Stimulated activated CD4-positive, alpha-beta T cell treated with anti-CD3 and anti-CD28 coated beads, Interleukin-4, amount 100 ng/mL, for 1 hour (primary cell): ENCODE results near the gene CHCHD4.
"Not testable (repeated sequence)": the region's sequence is repeated elsewhere in the genome, so short reads cannot be mapped to it uniquely, and the experiment has no call there.

Source experiments
- DNase-seq: peaks from one replicate; pipeline ENCODE4 v3.0.0-alpha.2; 2020

The CHCHD4 gene

DNA sequence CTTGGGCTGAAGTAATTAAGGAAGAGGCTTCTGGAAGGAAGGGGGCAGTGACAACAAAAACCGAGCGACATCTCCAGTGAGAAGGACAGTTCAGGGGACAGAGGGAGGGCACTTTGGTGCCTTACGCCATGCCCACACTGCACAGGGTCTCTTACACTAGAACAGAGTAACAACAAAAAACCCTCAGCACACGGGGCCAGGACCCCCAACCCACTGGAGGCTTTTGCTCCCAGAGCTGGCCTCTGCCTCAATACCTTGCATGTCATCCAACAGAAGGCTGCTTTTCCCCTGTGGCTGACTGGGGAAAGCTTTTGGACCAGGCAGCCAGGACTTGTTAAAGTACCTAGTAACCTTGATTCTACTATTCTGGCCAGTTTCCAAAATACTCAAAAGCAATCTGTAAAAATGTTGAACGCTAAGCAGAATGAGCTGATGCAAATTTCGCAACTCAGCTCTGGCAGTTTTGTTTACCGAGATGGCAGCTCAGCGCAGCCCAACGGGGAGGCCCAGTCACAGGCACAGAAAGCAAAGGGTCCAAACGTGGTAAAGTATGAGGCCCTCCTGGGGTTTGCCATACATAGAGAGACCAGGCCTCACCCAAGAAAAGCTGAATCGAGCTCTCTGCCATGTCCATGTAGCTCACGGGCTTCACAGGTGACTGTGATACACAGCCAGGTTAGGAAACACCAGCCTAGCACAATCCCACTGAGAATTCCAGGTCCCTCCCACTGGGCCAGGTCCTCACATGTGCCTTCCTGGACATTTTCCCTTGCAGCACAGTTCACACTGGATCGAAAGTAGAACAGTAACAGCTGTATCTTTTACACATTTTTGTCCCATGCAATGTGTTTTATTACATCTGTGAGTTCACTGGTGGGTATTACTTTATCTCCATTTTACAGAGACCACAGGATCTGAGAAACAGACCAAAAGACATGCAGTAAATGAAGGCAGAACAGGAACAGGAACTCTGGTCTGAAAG, 6.0 kb downstream of the CHCHD4 start:
- no peak for DNase-seq

DNA sequence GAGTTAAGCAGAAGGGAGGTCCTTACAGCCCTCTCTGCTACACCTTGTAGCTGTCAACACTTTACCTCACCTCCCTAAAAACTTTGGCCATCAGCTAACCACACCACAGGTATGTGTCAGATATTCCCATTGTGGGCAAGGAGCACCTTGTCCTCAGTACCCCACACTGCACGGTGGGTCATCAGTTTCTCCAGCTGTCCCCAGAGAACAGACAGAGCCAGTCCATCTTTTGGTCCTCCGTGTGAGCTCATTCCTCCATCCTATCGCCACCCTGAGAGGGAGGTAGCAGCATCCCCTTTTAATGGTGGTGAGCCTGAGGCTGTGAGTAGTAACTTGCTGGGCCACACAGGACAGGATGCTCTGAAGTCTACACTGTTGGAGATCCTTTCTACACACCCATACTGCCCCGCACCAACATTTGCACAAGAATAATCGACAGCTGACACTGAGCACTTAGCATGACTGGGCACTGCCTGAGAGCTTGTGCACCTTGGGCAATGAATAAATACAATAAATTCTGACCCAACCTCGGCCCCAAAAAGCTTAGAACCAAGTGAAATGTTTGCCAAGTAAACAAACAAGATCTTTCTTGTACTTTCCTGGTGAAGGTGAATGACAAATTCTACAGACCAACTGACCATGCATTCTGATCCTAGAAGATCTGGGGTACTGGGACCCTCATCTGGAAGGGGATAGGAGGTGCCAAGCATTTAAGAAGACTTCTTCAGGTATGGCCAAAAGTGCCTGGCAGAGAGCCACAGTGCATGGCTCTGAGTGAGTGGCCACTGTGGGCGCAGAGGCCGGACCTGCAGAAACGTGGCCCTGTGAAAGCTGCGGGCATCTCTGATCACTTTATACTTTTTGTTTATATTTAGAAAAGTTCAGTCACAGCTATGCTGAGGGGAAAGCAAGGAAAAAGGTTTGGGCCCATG, 6.9 kb downstream of the CHCHD4 start:
- no peak for DNase-seq

DNA sequence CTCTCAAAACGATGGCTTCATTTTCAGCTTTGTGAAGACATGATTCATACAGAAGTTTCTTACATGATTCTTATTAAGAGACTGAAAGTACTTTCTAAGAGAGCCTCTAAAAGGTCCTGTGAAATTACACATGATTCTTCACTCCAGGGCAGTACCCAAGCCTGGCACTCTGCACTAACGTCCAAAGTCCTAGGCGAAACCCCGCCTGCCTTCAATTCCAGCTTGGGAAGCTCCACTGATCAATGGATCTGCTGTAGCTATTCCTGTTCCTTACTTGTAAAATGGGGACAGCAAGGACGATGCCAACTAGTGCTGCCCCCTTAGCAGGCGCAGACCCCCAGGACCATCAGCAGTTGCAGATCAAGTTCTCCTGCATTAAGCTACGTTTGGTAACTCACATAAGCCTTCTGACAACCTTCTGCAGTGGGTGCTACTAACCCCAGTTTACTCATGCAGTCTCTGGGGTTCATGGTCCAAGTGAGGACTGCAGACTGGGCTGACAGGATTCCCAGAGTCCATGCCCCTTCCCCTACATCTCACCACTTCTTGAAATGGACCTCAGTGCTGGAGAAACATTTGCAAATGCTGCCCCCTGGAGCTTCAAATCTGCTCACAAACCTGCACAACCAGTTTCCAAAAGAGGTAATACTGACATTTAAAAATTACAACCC, 10.6 kb downstream of the CHCHD4 start:
- no peak for DNase-seq

DNA sequence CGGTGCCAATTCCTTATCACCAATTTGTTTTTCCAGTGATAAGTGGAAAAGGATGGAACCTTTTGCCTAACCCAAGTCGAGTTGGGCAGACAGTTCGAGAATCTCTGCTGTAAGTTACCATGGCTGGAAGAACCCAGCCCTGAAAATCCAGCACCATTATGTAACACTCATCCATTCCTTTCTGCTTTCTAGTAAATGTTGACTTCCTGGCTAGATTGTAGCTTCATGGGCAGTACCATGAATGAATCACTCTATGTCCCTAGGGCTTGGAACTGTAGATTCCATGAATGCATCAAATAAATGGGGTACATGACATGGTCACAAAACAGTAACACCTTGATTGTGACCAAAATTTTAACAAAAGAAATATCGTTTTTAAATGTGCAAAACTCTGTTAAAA, 14.0 kb downstream of the CHCHD4 start:
- DNase-seq: no peak

- DNase-seq: not testable (repeated sequence)
Measured at GRCh38 chr3:14109821-14110220, 14.8 kb downstream of the CHCHD4 start.

DNA sequence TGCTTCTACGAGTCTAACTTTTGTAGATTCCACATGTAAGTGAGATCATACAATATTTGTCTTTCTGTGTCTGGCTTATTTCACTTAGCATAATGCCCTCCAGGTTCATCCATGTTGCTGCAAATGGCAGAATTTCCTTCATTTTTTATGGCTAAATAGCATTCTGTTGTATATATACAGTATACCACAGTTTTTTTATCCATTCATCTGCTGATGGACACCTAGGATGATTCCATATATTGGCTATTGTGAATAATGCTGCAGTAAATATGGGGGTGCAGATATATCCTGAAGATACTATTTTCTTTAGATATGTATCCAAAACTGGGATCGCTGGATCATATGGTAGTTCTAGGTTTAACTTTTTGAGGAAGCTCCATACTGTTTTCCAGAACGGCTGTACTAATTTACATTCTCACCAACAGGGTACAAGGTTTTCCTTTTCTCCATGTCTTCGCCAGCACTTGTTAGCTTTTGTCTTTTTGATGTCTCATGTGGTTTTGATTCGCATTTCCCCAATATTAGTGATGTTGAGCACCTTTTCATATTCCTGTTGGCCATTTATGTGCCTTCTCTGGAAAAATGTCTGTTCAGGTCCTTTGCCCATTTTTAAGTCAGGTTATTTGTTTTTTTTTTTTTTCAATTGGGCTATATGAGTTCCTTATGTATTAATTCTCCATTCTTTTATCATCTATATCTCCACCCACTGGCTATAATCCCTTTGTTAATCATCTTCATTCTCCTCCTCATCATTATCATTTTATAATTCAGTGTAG, 26.9 kb downstream of the CHCHD4 start:
- no peak for DNase-seq

DNA sequence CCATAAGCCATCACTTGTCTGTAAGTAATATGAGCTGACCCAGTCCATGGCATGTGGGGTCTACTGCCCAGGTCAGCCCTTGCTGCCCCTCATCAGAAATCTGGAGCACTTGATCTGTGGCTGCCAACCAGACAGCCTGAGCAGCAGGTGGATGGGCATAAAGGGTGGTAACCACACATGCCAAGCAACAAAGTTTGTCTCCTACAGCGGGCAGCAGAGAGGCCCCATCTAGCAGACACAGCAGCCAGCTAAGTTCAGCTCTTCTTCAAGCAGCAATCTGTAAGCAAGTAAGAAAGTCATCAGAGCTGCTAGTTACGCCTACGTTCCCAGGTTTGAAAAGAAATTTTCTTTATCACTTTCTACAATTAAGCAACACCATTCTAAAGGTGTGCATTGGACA, 27.9 kb downstream of the CHCHD4 start:
- DNase-seq: no peak

DNA sequence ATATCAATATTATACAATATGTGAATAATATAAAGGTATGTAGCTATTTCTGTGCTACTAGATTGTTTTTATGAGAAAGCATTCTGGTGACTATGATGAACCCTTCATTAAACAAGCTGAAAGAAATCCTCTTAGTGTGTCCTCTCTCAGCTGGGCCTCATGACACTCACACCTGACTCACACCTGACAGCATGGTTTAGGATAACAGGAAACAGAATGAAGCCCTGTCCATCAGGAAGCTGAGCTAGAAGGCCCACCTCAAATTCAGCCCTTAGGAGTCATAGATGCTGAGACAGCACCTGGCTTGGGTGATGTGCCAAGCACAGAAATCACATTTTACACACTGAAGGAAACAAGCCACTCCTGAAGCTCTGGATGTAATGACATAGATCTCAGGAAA, 30.8 kb downstream of the CHCHD4 start:
- DNase-seq: no peak

DNA sequence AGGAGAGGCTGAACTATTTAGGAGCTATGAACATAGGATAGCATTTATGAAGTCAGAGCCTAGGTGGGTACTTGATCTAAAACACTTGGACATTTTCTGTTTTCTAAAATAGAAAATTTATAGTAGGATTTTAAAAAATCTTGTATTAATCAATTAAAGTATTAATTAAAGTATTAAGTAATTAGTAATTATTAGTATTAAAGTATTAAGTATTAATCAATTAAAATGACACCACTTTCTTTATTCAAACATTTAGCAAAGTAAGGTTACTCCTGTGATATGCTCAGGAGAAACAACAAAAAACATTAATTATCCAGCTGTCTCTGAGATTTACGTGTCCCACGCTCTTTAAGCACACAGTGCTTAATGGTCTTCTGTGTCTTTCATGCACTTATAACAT, 32.2 kb downstream of the CHCHD4 start:
- no peak for DNase-seq

- not testable (repeated sequence) for DNase-seq
Measured at GRCh38 chr3:14091959-14092358, 32.7 kb downstream of the CHCHD4 start.

DNA sequence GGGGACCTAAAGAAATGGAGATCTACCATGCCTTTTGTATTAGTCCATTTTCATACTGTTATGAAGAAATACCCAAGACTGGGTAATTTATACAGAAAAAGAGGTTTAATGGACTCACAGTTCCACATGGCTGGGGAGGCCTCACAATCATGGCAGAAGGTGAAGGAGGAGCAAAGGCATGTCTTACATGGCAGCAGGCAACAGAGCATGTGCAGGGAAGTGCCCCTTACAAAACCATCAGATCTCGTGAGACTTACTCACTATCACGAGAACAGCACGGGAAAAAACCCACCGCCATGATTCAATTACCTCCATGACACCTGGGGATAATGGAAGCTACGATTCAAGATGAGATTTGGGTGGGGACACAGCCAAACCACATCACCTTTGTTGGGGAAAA, 37.2 kb downstream of the CHCHD4 start:
- DNase-seq: not testable (repeated sequence)

- no peak for DNase-seq
Measured at GRCh38 chr3:14082108-14082657, 42.5 kb downstream of the CHCHD4 start.

GRCh38 chr3:14077310-14077709, 47.4 kb downstream of the CHCHD4 start:
- no peak for DNase-seq

GRCh38 chr3:14075233-14075632, 49.4 kb downstream of the CHCHD4 start:
- DNase-seq: not testable (repeated sequence)

- no peak for DNase-seq
Measured at GRCh38 chr3:14064910-14065309, 59.8 kb downstream of the CHCHD4 start.

DNA sequence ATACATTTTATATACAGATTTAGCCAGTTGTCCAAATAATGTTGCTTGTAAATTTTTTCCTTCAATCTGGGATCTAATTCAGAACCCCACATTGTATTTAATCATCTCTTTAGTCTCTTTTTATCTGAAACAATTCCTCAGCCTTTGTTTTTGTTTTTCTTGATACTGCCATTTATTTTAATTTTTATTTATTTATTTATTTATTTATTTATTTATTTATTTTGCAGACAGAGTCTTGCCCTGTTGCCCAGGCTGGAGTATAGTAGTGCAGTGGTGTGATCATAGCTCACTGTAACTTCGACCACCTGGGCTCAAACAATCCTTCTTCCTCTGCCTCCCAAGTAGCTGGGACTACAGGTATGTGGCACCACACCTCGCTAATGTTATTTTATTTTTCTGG, 61.5 kb downstream of the CHCHD4 start:
- DNase-seq: no peak
